ENCODE results near the gene SIRT3.

The SIRT3 gene

GRCh38 chr11:215581-216037 is 20.5 kb downstream of the SIRT3 start:
- no peak for DNase-seq (ENCODE audit: low spot score)

DNA sequence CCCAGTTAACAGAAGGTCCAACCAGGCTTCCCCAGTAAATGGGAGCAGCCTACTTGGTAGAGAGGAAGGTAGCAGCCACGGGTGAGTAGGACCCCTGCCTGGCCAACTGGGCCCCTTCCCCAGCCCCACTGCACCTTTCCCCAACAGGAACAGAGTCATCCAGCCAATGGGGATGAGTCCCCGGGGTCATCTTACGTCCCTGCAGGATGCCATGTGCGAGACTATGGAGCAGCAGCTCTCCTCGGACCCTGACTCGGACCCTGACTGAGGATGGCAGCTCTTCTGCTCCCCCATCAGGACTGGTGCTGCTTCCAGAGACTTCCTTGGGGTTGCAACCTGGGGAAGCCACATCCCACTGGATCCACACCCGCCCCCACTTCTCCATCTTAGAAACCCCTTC is 22.1 kb downstream of the SIRT3 start:
- no peak for DNase-seq (ENCODE audit: low spot score)

DNA sequence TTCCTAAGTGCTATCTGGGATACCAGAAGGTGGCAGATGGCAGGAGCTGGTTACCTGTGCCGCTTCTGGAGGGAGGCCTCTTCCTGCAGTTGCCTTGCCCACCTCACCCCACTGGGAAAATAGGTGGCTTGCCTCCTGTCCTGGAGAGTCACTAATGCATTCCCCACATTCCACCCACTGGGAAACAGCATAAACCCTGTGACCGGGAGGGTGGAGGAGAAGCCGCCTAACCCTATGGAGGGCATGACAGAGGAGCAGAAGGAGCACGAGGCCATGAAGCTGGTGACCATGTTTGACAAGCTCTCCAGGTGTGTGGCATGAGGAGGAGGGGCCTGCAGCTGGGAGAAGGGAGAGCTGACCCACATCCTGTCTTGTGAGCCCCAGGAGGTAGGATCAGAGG is 23.0 kb downstream of the SIRT3 start:
- no peak for DNase-seq (ENCODE audit: low spot score)

GRCh38 chr11:212150-213100 is 23.7 kb downstream of the SIRT3 start:
- no peak for DNase-seq (ENCODE audit: low spot score)

- no peak for DNase-seq (ENCODE audit: low spot score)
Measured at GRCh38 chr11:211741-212140, 24.4 kb downstream of the SIRT3 start.

- no peak for DNase-seq (ENCODE audit: low spot score)
Measured at GRCh38 chr11:211295-211694, 24.8 kb downstream of the SIRT3 start.

DNA sequence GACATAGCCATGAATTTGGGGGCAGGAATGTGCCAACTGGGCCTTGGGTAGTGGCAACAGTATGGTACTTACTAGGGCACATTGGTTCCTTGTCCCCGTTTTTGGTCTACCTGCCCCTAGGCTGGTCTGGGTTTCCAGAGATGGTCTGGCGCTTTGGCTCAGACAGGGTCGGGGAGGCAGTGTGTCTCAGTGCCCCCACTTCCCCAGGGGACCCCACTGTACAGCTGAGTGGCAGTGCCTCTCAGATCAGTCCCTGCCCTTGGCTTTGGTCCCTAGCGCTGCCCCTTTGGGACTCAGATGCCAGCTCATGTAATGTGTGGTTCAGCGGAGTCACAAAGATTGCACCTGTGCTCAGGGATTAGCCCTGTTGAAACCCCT is 25.4 kb downstream of the SIRT3 start:
- DNase-seq (ENCODE audit: low spot score) = no peak

DNA sequence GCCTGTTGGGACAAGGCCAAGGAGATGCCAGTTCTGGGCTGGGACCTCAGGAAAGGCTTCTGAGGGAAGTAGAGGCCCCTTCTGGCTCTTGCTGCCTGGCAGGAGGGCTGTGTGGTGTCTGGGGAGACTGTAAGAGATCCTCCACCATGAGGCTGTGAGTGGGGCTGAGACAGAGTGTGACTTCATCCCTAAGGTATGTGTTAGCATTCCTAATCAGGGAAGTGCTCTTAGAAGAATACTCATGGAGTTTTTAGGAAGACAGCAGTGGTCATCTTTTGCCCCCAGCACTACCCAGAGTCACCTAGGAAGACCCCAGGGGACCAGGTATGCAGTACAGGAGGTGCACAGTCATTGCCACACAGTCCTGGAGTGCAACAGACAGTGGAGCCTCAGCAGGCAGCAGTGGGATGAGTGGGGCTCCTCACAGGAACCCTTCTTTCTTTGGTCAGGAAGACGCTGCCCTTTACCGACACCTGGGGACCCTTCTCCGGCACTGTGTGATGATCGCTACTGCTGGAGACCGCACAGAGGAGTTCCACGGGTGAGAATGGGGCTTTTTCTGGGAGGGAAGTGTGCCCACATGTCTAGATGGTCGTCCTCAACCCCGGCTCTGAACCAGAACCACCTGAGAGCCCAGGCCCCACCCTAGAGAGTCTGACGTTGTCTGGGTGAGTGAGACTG is 25.9 kb downstream of the SIRT3 start:
- no peak for DNase-seq (ENCODE audit: low spot score)

GRCh38 chr11:209275-210121 is 26.6 kb downstream of the SIRT3 start:
- no peak for DNase-seq (ENCODE audit: low spot score)

DNA sequence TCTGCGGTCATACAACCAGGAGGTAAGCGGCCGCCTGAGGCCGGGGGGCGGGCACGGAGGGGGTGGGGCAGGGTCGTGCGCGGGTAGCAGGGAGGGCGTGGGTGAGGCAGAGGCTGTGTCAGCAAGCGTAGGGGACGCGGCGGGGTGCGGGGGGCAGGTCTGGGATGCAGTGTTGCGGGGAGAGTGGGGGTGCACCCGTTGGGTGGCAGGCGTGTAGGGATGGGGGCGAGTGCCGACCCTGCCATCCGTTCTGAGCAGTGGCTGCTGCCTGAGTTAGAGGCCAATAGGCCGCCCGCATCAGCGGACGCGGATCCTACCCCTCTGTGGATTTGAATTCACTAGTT is 27.3 kb downstream of the SIRT3 start:
- DNase-seq (ENCODE audit: low spot score) = no peak

DNA sequence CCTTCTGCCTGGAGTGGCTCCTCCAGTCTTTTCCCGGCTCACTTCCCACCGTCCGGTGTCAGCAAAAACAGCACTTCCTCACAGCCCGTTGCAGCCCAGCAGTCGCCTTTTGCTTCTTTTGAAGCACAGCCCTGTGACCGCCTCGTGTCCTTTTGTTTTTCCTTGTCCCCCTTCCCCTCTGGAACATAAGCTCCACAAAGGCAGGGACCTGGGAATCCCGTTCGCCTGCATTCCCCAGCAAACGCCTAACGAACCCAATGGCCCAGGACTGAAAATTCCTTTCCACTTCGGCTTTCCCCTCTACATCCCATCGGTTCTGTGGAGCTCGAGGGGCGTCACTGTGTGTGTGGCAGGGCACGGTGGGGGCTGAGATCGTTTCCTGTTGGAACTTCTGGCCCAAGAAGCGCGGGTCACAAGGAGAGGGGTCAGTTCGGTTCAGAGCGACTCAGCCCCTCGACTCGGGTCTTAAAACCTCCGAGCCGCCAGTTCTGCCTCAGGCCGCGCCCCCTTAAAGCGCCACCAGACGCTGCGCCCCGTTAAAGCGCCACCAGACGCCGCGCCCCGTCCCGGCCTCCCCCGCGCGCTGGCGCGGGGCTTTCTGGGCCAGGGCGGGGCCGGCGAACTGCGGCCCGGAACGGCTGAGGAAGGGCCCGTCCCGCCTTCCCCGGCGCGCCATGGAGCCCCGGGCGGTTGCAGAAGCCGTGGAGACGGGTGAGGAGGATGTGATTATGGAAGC is 27.8 kb downstream of the SIRT3 start:
- peak; percentile 56 for DNase-seq (ENCODE audit: low spot score)

DNA sequence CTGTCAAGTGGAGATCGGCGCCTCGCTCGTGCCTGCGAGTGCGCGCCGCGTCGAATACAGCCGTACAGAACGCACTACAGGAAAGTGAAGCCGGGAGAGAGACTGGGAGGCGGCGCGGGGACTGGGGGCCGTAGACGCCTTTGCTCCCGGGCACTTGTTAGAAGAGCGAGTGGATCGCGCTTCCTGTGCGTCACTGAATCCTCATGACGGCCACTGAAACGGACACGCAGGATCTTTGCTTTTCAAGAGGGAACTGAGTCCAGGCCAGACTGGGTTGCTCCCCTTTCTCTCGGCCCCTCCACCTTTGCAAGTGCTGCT is 28.3 kb downstream of the SIRT3 start:
- no peak for DNase-seq (ENCODE audit: low spot score)

- peak; percentile 96 for DNase-seq (ENCODE audit: low spot score)
Measured at GRCh38 chr11:207208-207862, 28.8 kb downstream of the SIRT3 start, which contains the start of the genes BET1L and RIC8A. Gene BET1L (minus strand): TSS chr11:207399. CDS start chr11:207321, 78 bp downstream. Gene RIC8A (plus strand): TSS chr11:207708. CDS start chr11:208855, 1,147 bp downstream.

GRCh38 chr11:206526-207207 is 29.5 kb downstream of the SIRT3 start:
- DNase-seq (ENCODE audit: low spot score) = no peak

DNA sequence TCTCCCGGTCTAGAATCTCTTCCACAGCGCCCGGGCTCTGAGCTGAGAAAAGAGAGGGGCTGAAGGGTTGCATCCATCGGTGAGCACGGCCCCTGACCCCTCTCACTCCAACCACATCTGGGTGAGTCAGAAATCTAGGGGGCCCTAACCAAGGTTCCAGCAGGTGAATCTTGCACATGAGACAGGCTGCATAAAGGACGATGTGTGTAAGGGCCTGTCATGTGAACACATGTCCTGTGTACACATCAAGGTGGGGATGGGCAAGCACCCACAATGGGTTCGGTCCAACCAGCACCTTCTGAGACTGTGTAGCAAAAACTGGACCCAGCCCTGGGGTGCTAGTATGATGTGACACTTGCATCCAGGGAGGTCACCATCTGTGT is 30.1 kb downstream of the SIRT3 start:
- DNase-seq (ENCODE audit: low spot score) = no peak

GRCh38 chr11:205221-206001 is 30.7 kb downstream of the SIRT3 start:
- no peak for DNase-seq (ENCODE audit: low spot score)

- no peak for DNase-seq (ENCODE audit: low spot score)
Measured at GRCh38 chr11:204587-205109, 31.5 kb downstream of the SIRT3 start.

GRCh38 chr11:203945-204586 is 32.1 kb downstream of the SIRT3 start:
- DNase-seq (ENCODE audit: low spot score) = no peak
